Measurements from ENCODE around the gene CMTM8.

The CMTM8 gene

GRCh38 chr3:32401126-32401525, 162.6 kb downstream of the CMTM8 start:
- Histone ChIP-seq H3K27me3 (ENCODE audit: low read depth, low read length) (no peaks in the 10 kb centered on the region), H2AFZ (ENCODE audit: low read depth, low read length) (peak overlapping the region; percentile 76), H4K20me1 (ENCODE audit: insufficient read depth, low read length) (no peaks in the 10 kb centered on the region), H3K79me2 (ENCODE audit: low read length) (peaks cover 65% of the 10 kb centered on the region), H3K4me2 (ENCODE audit: low read length) (peak overlapping the region; percentile 98), H3K27ac (ENCODE audit: low read length) (peak overlapping the region; percentile 27; the same call in 1 of the 2 replicates), H3K36me3 (replicated peaks; ENCODE audit: low read depth, low read length) (peaks cover 5% of the 10 kb centered on the region), H3K9me3 (ENCODE audit: insufficient read depth, low read length) (no peaks in the 10 kb centered on the region), H3K4me3 (ENCODE audit: low read length) (peak overlapping the region; percentile 85), H3K9ac (ENCODE audit: low read length) (peak overlapping the region; percentile 82), H3K4me1 (ENCODE audit: low read length) (peaks cover 41% of the 10 kb centered on the region)
- TF ChIP-seq CTCF (IDR thresholded peaks at IDR 0.05; ENCODE audit: low read depth, low read length): no peak

GRCh38 chr3:32401556-32402081, 163.1 kb downstream of the CMTM8 start:
- Histone ChIP-seq H3K4me3 (ENCODE audit: low read length) (peak overlapping the region; percentile 85), H3K4me2 (ENCODE audit: low read length) (peak overlapping the region; percentile 98), H3K9ac (ENCODE audit: low read length) (peak overlapping the region; percentile 82), H3K27ac (ENCODE audit: low read length) (peak overlapping the region; percentile 27), H3K36me3 (replicated peaks; ENCODE audit: low read depth, low read length) (peaks cover 5% of the 10 kb centered on the region), H2AFZ (ENCODE audit: low read depth, low read length) (peak overlapping the region; percentile 76), H4K20me1 (ENCODE audit: insufficient read depth, low read length) (no peaks in the 10 kb centered on the region), H3K4me1 (ENCODE audit: low read length) (peaks cover 41% of the 10 kb centered on the region), H3K27me3 (ENCODE audit: low read depth, low read length) (no peaks in the 10 kb centered on the region), H3K79me2 (ENCODE audit: low read length) (peaks cover 65% of the 10 kb centered on the region), H3K9me3 (ENCODE audit: insufficient read depth, low read length) (no peaks in the 10 kb centered on the region)
- TF ChIP-seq CTCF (IDR thresholded peaks at IDR 0.05; ENCODE audit: low read depth, low read length) (no peak), EZH2phosphoT487 (IDR thresholded peaks at IDR 0.05; ENCODE audit: low read depth) (no peak)

GRCh38 chr3:32403663-32404062, 165.2 kb downstream of the CMTM8 start:
- H3K4me2 ChIP-seq (ENCODE audit: low read length): no peak overlapping the region
- H2AFZ ChIP-seq (ENCODE audit: low read depth, low read length): no peak overlapping the region
- peaks cover 53% of the 10 kb centered on the region for H3K79me2 ChIP-seq (ENCODE audit: low read length)
- H4K20me1 ChIP-seq (ENCODE audit: insufficient read depth, low read length): 0 out of 2 replicates have a peak, but pooled peaks cover 3% of the 10 kb centered on the region
- no peak overlapping the region for H3K27ac ChIP-seq (ENCODE audit: low read length)
- peaks cover 5% of the 10 kb centered on the region for H3K36me3 ChIP-seq (replicated peaks; ENCODE audit: low read depth, low read length)
- TF ChIP-seq EZH2phosphoT487 (IDR thresholded peaks at IDR 0.05; ENCODE audit: low read depth) (no peak), CTCF (IDR thresholded peaks at IDR 0.05; ENCODE audit: low read depth, low read length) (no peak)
- H3K4me1 ChIP-seq (ENCODE audit: low read length): peaks cover 34% of the 10 kb centered on the region
- no peak overlapping the region for H3K4me3 ChIP-seq (ENCODE audit: low read length)
- H3K9ac ChIP-seq (ENCODE audit: low read length): no peak overlapping the region
- no peaks in the 10 kb centered on the region for H3K9me3 ChIP-seq (ENCODE audit: insufficient read depth, low read length)
- no peaks in the 10 kb centered on the region for H3K27me3 ChIP-seq (ENCODE audit: low read depth, low read length)

- Histone ChIP-seq H4K20me1 (ENCODE audit: insufficient read depth, low read length) (0 out of 2 replicates have a peak, but pooled peaks cover 3% of the 10 kb centered on the region), H3K9ac (ENCODE audit: low read length) (no peak overlapping the region), H3K27ac (ENCODE audit: low read length) (no peak overlapping the region), H3K4me2 (ENCODE audit: low read length) (no peak overlapping the region), H3K4me3 (ENCODE audit: low read length) (no peak overlapping the region), H3K27me3 (ENCODE audit: low read depth, low read length) (no peaks in the 10 kb centered on the region), H3K36me3 (replicated peaks; ENCODE audit: low read depth, low read length) (peaks cover 5% of the 10 kb centered on the region), H2AFZ (ENCODE audit: low read depth, low read length) (no peak overlapping the region), H3K9me3 (ENCODE audit: insufficient read depth, low read length) (no peaks in the 10 kb centered on the region), H3K79me2 (ENCODE audit: low read length) (peaks cover 48% of the 10 kb centered on the region), H3K4me1 (ENCODE audit: low read length) (peaks cover 32% of the 10 kb centered on the region)
- TF ChIP-seq CTCF (IDR thresholded peaks at IDR 0.05; ENCODE audit: low read depth, low read length) (no peak), EZH2phosphoT487 (IDR thresholded peaks at IDR 0.05; ENCODE audit: low read depth) (no peak)
Observed at GRCh38 chr3:32404714-32405113, 166.2 kb downstream of the CMTM8 start.

Data from OCI-LY3 (cell line).